Brain microvascular endothelial cell (primary cell): ENCODE measurements around the gene BBLN.
"Not testable (repeated sequence)": the region's sequence is repeated elsewhere in the genome, so short reads cannot be mapped to it uniquely, and the experiment has no call there.

ENCODE experiments used
- DNase-seq: peaks from one replicate; pipeline ENCODE4 v3.0.0-alpha.2; 2020
- H3K27ac ChIP-seq: fragments of 250-450 bp; sonication (Bioruptor Pico); 2 replicates; pipeline ENCODE4 v1.5.1; 2020; ENCODE audit warnings: mild to moderate bottlenecking, moderate library complexity
- H3K27me3 ChIP-seq: fragments of 250-450 bp; sonication (Bioruptor Pico); replicated peaks from 2 replicates; pipeline ENCODE4 v1.5.1; 2020; ENCODE audit warnings: mild to moderate bottlenecking
- H3K36me3 ChIP-seq: fragments of 250-450 bp; sonication (Bioruptor Pico); replicated peaks from 2 replicates; pipeline ENCODE4 v1.5.1; 2020; ENCODE audit warnings: mild to moderate bottlenecking
- H3K4me3 ChIP-seq: 2 replicates; pipeline ENCODE4 v1.5.1; 2011; ENCODE audit warnings: low read depth, mild to moderate bottlenecking, control low read depth, low read length, moderate library complexity
- in situ Hi-C: cut with HindIII; loops from 2 replicates; pipeline ENCODE4 v1.10.0; 2017; ENCODE audit warnings: low sequenced_read_pairs, low pct_ligation_motif_present
- TF ChIP-seq, protein P1 (sequence below): IDR thresholded peaks from 2 replicates; pipeline ENCODE4 v1.5.1; 2011; ENCODE audit warnings: low read depth, mild to moderate bottlenecking, moderate library complexity, low read length, control low read depth, inconsistent platforms; ENCODE audit errors: missing control alignments

Gene BBLN

DNA sequence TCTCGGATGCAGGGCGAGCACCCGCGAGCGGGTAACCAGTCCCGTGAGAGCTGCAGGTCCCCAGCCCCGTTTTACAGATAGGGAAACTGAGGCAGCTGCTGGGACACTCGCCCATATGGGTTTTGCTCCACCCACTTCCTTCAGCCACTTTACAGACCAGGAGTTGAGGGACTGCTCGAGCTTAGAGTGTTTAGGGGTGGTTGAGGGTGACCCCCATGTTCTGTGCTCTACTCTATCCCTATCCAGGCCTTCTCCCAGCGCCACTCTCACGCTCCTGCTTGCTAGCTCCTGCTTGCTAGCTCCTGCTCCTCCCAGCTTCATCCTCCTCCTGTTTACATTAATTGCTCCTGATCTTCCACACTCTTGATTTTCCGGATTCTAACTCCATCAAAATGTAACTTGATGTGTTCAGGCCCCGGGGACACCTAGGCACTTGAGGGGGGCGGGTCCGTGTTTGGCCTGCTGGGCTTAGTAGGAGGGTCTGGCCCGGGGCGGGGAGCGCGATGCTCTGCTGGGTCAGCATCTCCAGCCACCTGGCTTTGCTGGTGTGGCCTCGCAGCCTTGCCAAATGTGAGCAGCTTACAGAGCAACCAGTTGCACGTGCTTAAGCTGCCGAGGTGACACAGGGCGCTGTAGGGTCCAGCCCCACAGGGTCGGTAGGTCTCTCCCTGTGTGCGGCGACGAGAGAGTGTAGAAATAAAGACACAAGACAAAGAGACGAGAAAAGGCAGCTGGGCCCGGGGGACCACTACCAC is 31.1 kb upstream of the BBLN start:
- H3K27ac ChIP-seq, result no peak overlapping the region
- peaks cover 7% of the 10 kb centered on the region for H3K36me3 ChIP-seq
- TF ChIP-seq, protein P1, sequence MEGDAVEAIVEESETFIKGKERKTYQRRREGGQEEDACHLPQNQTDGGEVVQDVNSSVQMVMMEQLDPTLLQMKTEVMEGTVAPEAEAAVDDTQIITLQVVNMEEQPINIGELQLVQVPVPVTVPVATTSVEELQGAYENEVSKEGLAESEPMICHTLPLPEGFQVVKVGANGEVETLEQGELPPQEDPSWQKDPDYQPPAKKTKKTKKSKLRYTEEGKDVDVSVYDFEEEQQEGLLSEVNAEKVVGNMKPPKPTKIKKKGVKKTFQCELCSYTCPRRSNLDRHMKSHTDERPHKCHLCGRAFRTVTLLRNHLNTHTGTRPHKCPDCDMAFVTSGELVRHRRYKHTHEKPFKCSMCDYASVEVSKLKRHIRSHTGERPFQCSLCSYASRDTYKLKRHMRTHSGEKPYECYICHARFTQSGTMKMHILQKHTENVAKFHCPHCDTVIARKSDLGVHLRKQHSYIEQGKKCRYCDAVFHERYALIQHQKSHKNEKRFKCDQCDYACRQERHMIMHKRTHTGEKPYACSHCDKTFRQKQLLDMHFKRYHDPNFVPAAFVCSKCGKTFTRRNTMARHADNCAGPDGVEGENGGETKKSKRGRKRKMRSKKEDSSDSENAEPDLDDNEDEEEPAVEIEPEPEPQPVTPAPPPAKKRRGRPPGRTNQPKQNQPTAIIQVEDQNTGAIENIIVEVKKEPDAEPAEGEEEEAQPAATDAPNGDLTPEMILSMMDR, result no peak
- H3K4me3 ChIP-seq, result peak overlapping the region; percentile 87
- DNase-seq, result no peak
- in situ Hi-C loops, result no loop called here
- peaks cover 2% of the 10 kb centered on the region for H3K27me3 ChIP-seq

DNA sequence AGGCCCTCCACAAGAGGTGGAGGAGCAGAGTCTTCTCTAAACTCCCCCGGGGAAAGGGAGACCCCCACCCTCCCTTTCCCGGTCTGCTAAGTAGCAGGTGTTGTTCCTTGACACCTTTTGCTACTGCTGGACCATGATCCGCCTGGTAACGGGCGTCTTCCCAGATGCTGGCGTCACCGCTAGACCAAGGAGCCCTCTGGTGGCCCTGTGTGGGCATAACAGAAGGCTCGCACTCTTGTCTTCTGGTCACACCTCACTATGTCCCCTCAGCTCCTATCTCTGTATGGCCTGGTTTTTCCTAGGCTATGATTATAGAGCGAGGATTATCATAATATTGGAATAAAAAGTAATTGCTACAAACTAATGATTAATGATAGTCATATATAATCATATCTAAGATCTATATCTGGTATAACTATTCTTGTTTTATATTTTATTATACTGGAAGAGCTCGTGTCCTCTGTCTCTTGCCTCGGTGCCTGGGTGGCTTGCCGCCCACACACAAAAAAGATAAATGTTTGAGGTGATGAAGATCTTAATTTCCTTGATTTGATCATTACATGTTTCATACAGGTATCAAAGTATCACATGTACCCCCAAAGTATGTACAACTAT is 30.0 kb upstream of the BBLN start:
- H3K4me3 ChIP-seq, H3K27me3 ChIP-seq, H3K36me3 ChIP-seq, in situ Hi-C loops, H3K27ac ChIP-seq: not testable (repeated sequence)
- peak; percentile 62 for DNase-seq

DNA sequence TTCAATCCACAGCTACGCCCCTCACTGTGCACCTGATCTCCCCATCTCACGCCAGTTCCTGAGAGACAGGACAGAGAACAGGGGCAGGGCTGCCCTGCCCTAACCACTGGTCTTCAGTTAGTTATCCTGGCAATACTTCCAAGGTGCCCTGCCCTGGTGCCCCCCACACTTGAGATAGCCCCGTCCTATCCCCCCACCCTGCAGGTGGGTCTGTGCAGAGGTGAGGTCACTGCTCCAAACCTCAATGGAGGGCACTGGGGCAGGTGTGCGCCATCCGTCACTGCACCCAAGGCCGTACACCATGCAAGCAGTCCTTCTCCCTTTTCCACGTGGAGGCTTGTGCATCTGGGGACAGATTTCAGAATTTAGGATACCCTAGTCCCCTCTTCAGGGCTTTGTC is 29.4 kb upstream of the BBLN start:
- H3K27ac ChIP-seq, in situ Hi-C loops, H3K27me3 ChIP-seq, DNase-seq, H3K36me3 ChIP-seq, H3K4me3 ChIP-seq: not testable (repeated sequence)

DNA sequence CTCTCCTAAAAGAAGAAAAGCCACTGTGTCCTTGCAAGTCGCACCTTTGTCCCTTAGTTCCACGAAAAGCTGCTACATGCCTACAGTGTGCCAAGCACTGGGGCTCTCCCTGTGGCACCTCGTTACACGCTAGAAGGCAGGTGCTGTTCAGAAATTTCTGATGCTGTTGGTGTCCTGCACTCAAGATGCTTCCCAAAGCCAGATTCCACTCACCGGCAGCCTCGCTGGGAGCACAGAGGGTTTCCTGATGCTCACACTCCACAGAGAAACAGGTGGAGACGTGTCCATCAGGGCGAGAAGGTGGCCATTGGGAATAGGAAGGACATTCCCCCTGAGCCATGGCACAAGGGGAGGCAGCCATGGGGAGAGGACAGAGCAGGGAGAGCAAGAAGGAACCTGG is 28.7 kb upstream of the BBLN start:
- H3K36me3 ChIP-seq, H3K4me3 ChIP-seq, DNase-seq, H3K27me3 ChIP-seq, H3K27ac ChIP-seq, in situ Hi-C loops: not testable (repeated sequence)

DNA sequence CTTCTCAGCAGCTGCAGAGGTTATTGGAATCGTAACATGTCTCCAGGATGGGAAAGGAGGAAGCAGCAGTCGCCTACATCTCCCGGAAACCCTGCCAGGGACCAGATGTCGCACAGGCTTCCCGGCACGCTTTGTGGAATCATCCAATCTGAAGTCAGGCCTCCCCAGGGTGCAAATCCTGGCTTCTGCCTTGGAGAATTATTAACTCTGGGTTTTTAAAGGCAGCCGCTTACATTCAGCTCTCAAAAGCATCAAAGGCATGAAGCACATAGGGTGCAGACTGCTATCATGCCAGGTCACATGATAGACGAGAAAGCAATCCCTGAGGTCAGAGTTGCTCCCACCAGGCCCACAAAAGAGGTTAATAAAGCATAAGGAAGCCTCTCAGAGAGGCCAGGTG is 27.9 kb upstream of the BBLN start:
- DNase-seq, H3K27ac ChIP-seq, H3K4me3 ChIP-seq, H3K36me3 ChIP-seq, H3K27me3 ChIP-seq, in situ Hi-C loops: not testable (repeated sequence)

DNA sequence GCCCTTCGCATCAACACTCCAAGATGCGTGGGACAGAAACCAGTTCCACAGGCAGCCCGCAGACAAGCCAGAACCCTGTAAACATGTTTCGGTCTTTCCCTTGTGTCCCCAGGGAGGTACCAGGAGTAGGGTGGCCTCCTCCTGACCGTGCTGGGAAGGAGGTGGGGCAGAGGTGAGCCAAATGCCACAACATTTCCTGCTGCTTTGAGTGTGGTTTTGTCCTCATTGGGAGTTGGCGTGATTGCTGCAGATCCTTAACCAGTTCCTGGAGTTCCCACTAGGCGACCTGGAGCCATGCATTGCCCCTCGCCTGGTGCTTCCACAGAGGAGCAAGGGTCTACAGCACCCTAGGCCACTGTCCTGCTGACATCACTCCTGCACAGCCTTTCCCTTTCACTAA is 24.5 kb upstream of the BBLN start:
- DNase-seq, H3K27ac ChIP-seq, H3K36me3 ChIP-seq, in situ Hi-C loops, H3K27me3 ChIP-seq, H3K4me3 ChIP-seq: not testable (repeated sequence)

DNA sequence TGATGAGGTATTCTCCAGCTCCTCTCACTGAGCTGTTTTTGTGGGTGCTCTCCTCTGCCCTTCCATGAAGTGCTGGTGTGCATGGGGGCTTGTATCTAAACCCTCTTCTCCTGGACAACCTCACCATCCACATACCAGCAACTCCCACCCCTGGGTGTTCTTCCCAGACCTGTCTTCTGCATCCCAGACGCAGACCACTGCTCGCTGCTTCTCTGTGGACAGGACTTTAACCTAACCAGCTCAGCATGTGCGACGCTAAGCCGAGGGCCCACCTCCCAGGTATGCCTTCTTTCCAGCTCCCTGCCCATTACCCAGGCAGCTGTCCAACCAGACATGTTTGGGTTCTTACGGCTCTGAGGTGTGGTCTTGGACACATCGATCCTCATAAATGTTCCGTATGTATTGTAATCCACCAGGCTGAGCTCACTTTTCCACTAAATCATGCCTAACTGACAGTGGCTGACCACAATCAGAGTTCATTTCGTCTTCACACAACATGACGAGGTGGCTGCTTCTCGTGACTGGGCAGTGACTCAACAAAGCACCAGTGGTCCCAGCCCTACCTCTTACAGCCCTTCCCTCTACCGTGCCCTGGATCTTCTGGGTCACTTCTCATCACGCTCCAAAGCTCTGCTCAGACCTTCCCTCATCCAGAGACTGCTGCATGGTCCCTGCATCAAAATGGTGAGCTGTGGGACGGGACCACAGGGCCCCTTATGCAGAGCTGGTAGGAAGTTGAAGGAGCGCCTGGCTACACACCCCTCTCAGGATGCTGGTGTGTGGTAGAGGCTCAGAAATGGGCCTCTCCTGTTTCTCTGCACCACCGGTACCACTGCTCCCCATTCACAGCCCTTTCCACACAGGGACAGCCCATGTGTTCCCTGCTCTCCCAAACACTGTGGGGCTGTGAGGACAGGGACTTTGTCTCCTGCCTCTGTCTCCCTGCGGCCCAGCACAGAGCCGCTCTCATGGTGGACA is 23.0 kb upstream of the BBLN start:
- in situ Hi-C loops, result no loop called here
- Histone ChIP-seq H3K4me3 (no peak overlapping the region), H3K27me3 (peaks cover 2% of the 10 kb centered on the region), H3K27ac (no peak overlapping the region), H3K36me3 (no peaks in the 10 kb centered on the region)
- peak; percentile 56 for DNase-seq
- TF ChIP-seq, protein P1, result no peak

DNA sequence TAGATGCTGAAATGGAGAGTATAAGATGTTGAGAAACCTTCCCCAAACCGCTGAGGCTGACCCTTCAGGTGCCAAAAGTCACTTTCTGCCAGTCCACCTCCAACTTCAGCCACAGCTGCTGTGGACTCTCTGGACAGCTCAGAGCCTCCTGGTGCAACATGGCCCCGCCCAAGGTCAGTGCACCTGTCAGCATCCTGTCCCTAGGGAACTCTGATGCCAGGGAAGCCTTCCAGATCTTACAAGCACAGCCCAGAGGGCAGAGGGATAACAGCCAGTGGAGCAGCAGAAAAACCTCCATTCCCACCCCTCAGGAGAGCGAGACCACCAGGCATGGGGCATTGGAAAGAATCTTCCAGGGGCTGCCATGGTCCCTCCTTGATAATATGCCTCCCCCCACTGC is 22.1 kb upstream of the BBLN start:
- H3K36me3 ChIP-seq, result no peaks in the 10 kb centered on the region
- no peak overlapping the region for H3K4me3 ChIP-seq
- DNase-seq, result no peak
- no peak overlapping the region for H3K27ac ChIP-seq
- H3K27me3 ChIP-seq, result peaks cover 2% of the 10 kb centered on the region
- TF ChIP-seq, protein P1, result no peak
- in situ Hi-C loops, result no loop called here
